ENCODE results near the gene SLC8B1. TPM values are rescaled to one million over a fixed set of nuclear protein-coding genes. Genes with fewer than 3 reads are reported as not detected.

The SLC8B1 gene
- total RNA-seq, 1 donor from 2014 or later = 3.0 TPM

DNA sequence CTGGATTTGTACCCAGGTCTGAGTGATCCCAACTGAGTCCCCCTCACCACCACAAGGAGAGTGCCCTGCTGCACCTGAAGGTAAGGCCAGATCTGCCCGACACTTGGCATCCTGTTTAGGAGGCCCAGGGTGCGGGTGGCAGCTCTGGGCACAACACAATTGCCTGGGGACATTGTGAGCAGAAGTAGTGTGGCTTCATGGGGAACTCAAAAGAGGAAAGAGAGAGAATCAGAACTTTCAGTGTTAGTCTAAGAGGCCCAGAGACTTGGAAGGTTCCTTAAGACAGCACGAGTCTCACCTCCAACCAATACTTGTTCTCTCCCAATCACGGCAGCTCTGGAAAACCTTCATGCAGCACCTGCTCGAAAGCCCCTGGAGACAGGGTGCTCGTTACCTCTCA, 6.6 kb upstream of the SLC8B1 start:
- Histone ChIP-seq H3F3A (ENCODE audit: low read depth) (no peaks in the 10 kb centered on the region), H3K36me3 (no peaks in the 10 kb centered on the region), H3K27ac (no peak overlapping the region), H3K4me1 (no peaks in the 10 kb centered on the region), H3K9me3 (ENCODE audit: low read depth) (no peaks in the 10 kb centered on the region), H3K4me2 (no peak overlapping the region), H3K4me3 (no peak overlapping the region), H3K79me2 (ENCODE audit: low read depth) (no peaks in the 10 kb centered on the region), H4K20me1 (ENCODE audit: low read depth) (no peaks in the 10 kb centered on the region), H2AFZ (replicated peaks) (no peak overlapping the region), H3K27me3 (no peaks in the 10 kb centered on the region), H3K9ac (no peak overlapping the region)
- no peaks in the 10 kb centered on the region for H3K9me3 Mint-ChIP-seq
- peak overlapping the region; percentile 48 for H3K4me3 Mint-ChIP-seq
- TF ChIP-seq, protein P1, sequence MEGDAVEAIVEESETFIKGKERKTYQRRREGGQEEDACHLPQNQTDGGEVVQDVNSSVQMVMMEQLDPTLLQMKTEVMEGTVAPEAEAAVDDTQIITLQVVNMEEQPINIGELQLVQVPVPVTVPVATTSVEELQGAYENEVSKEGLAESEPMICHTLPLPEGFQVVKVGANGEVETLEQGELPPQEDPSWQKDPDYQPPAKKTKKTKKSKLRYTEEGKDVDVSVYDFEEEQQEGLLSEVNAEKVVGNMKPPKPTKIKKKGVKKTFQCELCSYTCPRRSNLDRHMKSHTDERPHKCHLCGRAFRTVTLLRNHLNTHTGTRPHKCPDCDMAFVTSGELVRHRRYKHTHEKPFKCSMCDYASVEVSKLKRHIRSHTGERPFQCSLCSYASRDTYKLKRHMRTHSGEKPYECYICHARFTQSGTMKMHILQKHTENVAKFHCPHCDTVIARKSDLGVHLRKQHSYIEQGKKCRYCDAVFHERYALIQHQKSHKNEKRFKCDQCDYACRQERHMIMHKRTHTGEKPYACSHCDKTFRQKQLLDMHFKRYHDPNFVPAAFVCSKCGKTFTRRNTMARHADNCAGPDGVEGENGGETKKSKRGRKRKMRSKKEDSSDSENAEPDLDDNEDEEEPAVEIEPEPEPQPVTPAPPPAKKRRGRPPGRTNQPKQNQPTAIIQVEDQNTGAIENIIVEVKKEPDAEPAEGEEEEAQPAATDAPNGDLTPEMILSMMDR (IDR thresholded peaks at IDR 0.05) = no peak
- TF ChIP-seq EZH2 (IDR thresholded peaks at IDR 0.05) = no peak
- TF ChIP-seq EZH2phosphoT487 (IDR thresholded peaks at IDR 0.05) = no peak
- H3K27ac Mint-ChIP-seq = no peak overlapping the region
- peaks cover 3% of the 10 kb centered on the region for H3K4me1 Mint-ChIP-seq
- peaks cover 13% of the 10 kb centered on the region for H3K27me3 Mint-ChIP-seq (ENCODE audit: insufficient read depth, low read depth)
- no peak for DNase-seq (ENCODE audit: low spot score)
- no peaks in the 10 kb centered on the region for H3K36me3 Mint-ChIP-seq

DNA sequence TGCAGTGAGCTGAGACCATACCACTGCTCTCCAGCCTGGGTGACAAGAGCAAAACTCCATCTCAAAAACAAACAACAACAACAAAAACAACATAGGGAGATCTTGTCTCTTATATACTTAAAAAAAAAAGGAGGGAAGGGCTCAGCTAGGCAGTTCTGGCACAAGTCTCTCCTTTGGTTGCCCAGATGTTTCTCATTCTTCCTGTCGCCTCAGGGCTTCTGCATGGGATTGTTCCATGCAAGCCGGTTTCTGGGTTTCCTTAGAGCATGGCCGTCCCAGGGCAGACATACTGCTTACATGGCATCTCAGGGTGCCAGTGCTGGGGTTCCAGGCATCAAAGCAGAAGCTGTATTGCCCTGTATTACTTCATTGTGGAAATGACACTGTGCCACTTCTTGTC, 5.2 kb upstream of the SLC8B1 start:
- Histone ChIP-seq H3K9me3 (ENCODE audit: low read depth) (no peaks in the 10 kb centered on the region), H3K36me3 (no peaks in the 10 kb centered on the region), H2AFZ (replicated peaks) (no peak overlapping the region), H3K9ac (no peak overlapping the region), H3K4me2 (no peak overlapping the region), H3K79me2 (ENCODE audit: low read depth) (no peaks in the 10 kb centered on the region), H3K27me3 (peaks cover 9% of the 10 kb centered on the region), H3K4me3 (no peak overlapping the region), H3F3A (ENCODE audit: low read depth) (no peaks in the 10 kb centered on the region), H4K20me1 (ENCODE audit: low read depth) (no peaks in the 10 kb centered on the region), H3K27ac (no peak overlapping the region), H3K4me1 (no peaks in the 10 kb centered on the region)
- no peak for DNase-seq (ENCODE audit: low spot score)
- H3K4me3 Mint-ChIP-seq = no peak overlapping the region
- no peaks in the 10 kb centered on the region for H3K36me3 Mint-ChIP-seq
- H3K9me3 Mint-ChIP-seq = no peaks in the 10 kb centered on the region
- no peak overlapping the region for H3K27ac Mint-ChIP-seq
- peaks cover 11% of the 10 kb centered on the region for H3K27me3 Mint-ChIP-seq (ENCODE audit: insufficient read depth, low read depth)
- TF ChIP-seq EZH2 (IDR thresholded peaks at IDR 0.05) (no peak), EZH2phosphoT487 (IDR thresholded peaks at IDR 0.05) (no peak)
- TF ChIP-seq, protein P1 (IDR thresholded peaks at IDR 0.05) = no peak
- peaks cover 3% of the 10 kb centered on the region for H3K4me1 Mint-ChIP-seq

DNA sequence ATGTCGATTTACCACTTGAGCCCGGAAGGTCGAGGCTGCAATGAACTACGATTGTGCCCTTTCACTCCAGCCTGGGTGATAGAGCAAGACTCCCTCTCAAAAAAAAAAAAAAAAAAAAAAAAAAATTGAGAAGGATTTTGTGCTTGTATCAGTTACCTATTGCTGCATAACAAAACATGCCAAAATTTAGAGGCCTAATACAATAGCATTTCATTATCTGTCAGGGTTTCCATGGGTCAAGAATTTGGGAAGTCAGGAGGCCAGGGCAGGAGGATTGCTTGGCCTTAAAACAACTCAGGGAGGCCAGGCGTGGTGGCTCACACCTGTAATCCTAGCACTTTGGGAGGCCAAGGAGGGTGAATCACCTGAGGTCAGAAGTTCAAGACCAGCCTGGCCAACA, 4.6 kb upstream of the SLC8B1 start:
- H3K4me1 Mint-ChIP-seq = peaks cover 5% of the 10 kb centered on the region

More for the DNA sequence above, 4.6 kb upstream of the SLC8B1 start:
- Histone ChIP-seq H3K4me1 (no peaks in the 10 kb centered on the region), H3K36me3 (no peaks in the 10 kb centered on the region), H3K4me3 (no peak overlapping the region), H3K4me2 (no peak overlapping the region), H3F3A (ENCODE audit: low read depth) (no peaks in the 10 kb centered on the region), H3K9me3 (ENCODE audit: low read depth) (no peaks in the 10 kb centered on the region), H4K20me1 (ENCODE audit: low read depth) (no peaks in the 10 kb centered on the region), H3K79me2 (ENCODE audit: low read depth) (no peaks in the 10 kb centered on the region), H3K27ac (no peak overlapping the region), H2AFZ (replicated peaks) (no peak overlapping the region), H3K27me3 (peaks cover 14% of the 10 kb centered on the region), H3K9ac (no peak overlapping the region)
- TF ChIP-seq, protein P1 (IDR thresholded peaks at IDR 0.05) = no peak
- TF ChIP-seq EZH2 (IDR thresholded peaks at IDR 0.05) = no peak
- no peak for TF ChIP-seq EZH2phosphoT487 (IDR thresholded peaks at IDR 0.05)
- Mint-ChIP-seq H3K27me3 (ENCODE audit: insufficient read depth, low read depth) (peaks cover 13% of the 10 kb centered on the region), H3K36me3 (no peaks in the 10 kb centered on the region), H3K9me3 (no peaks in the 10 kb centered on the region), H3K27ac (no peak overlapping the region), H3K4me3 (no peak overlapping the region)
- DNase-seq (ENCODE audit: low spot score) = no peak
